PFSK-1 (cell line): ENCODE results near the gene SFT2D1.

ENCODE experiments used
- FOXP2 ChIP-seq: optimal IDR thresholded peaks from 2 replicates; pipeline ENCODE3; 2011; ENCODE audit warnings: borderline replicate concordance, control low read depth, inconsistent platforms; ENCODE audit not compliant: insufficient read depth; ENCODE audit errors: extremely low read length, extremely low read depth
- POLR2AphosphoS5 ChIP-seq: IDR thresholded peaks from 2 replicates; pipeline ENCODE4 v1.6.1; 2012; ENCODE audit warnings: low read depth, mild to moderate bottlenecking, control low read depth, low read length, moderate library complexity
- SIN3A ChIP-seq: IDR thresholded peaks from 2 replicates; pipeline ENCODE4 v1.6.1; 2012; ENCODE audit warnings: mild to moderate bottlenecking, low read length, moderate library complexity, borderline replicate concordance; ENCODE audit not compliant: insufficient read depth
- TAF1 ChIP-seq: IDR thresholded peaks from 2 replicates; pipeline ENCODE4 v1.6.1; 2012; ENCODE audit warnings: low read length, control low read depth, borderline replicate concordance; ENCODE audit not compliant: insufficient read depth
- TF ChIP-seq, protein P1 (sequence below), 2 experiments: IDR thresholded peaks; 2 replicates each; pipeline versions ENCODE4 v1.6.1 to v1.8.0; 2011 to 2012; ENCODE audit warnings: low read depth in 2 of 2, low read length in 2 of 2, control low read depth in 1 of 2, inconsistent platforms in 1 of 2, mild to moderate bottlenecking in 1 of 2, moderate library complexity in 1 of 2; ENCODE audit not compliant: insufficient read depth in 1 of 2

Gene SFT2D1

GRCh38 chr6:166353507-166353906 lies 11.2 kb upstream of the SFT2D1 start:
- TF ChIP-seq TAF1 (no peak), SIN3A (no peak), POLR2AphosphoS5 (no peak), FOXP2 (no peak)
- TF ChIP-seq, protein P1, sequence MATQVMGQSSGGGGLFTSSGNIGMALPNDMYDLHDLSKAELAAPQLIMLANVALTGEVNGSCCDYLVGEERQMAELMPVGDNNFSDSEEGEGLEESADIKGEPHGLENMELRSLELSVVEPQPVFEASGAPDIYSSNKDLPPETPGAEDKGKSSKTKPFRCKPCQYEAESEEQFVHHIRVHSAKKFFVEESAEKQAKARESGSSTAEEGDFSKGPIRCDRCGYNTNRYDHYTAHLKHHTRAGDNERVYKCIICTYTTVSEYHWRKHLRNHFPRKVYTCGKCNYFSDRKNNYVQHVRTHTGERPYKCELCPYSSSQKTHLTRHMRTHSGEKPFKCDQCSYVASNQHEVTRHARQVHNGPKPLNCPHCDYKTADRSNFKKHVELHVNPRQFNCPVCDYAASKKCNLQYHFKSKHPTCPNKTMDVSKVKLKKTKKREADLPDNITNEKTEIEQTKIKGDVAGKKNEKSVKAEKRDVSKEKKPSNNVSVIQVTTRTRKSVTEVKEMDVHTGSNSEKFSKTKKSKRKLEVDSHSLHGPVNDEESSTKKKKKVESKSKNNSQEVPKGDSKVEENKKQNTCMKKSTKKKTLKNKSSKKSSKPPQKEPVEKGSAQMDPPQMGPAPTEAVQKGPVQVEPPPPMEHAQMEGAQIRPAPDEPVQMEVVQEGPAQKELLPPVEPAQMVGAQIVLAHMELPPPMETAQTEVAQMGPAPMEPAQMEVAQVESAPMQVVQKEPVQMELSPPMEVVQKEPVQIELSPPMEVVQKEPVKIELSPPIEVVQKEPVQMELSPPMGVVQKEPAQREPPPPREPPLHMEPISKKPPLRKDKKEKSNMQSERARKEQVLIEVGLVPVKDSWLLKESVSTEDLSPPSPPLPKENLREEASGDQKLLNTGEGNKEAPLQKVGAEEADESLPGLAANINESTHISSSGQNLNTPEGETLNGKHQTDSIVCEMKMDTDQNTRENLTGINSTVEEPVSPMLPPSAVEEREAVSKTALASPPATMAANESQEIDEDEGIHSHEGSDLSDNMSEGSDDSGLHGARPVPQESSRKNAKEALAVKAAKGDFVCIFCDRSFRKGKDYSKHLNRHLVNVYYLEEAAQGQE (IDR thresholded peaks at IDR 0.05; ENCODE audit: insufficient read depth in 1 of 2, low read depth in 2 of 2, low read length in 2 of 2) = no peak

DNA sequence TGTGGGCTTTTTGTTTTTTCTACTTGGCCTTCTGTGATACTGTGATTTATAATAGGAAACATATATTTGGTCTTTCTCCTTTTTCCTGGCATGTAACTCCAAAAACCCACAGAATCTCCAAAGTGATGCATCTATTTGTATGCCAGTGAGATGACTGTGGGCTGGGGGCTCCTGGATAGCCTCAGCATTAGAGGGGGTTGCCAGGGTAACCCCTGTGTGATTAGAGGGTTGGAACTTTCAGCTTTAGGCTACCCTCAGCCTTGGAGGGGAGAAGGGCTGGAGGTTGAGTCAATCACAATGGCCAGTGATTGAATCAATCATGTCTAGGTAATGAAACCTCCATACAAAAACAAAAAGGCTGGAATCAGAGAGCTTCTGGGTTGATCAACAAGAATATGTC lies 10.6 kb upstream of the SFT2D1 start:
- no peak for TF ChIP-seq SIN3A

DNA sequence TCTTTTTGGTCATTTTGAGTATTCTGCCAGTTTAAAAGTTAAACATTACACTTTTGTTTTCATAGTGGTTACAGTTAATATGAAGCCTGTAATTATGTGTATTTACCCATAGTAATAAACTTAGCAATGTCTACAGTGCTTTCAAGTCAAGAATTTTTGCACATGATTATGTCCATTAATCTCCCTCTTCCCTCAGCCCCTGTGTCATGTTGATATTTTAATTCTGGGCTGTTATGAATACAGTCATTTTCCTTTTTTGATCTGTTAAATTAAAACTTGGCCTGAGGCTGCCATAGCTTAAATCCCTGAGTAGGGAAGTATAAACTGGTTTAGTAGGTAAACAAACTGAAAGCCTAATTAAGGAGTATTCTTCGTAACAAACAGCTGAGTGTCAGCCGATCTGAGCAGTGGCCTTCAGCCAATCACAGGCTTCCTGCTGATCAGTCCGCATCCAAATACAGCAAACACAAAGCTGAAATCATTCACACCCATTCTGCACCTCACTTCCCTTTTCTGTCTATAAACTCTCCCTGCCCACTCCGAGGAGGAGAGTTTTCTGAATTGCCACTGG lies 9.5 kb upstream of the SFT2D1 start:
- TF ChIP-seq FOXP2 (no peak), TAF1 (no peak), POLR2AphosphoS5 (no peak), SIN3A (no peak; the same call in 1 of the 2 replicates)
- TF ChIP-seq, protein P1 (IDR thresholded peaks at IDR 0.05; ENCODE audit: insufficient read depth in 1 of 2, low read depth in 2 of 2, low read length in 2 of 2) = no peak

DNA sequence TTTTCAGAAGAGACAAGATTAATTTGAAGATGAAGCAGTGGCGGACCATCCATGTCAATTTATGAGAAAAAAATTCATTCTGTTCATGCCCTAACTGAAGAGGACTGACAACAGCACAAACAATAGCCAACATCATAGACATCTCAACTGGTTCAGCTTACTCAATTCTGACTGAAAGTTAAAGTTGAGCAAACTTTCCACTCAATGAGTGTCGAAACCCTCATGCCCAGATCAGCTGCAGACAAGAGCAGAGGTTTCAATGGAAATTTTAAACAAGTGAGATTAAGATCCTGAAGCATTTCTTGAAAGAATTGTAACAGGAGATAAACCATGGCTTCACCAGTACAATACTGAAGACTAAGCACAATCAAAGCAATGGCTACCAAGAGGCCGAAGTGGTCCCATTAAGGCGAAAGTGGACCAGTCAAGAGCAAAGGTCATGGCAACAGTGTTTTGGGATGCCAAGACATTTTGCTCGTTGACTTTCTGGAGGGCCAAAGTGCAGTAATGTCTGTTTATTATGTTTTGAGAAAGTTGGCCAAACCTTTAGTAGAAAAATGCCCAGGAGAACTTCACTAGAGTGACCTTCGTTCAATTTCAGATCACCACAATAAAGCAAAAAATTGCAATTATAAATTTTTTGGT lies 6.1 kb upstream of the SFT2D1 start:
- no peak for TF ChIP-seq POLR2AphosphoS5
- no peak for TF ChIP-seq SIN3A
- no peak for TF ChIP-seq TAF1
- TF ChIP-seq, protein P1 (IDR thresholded peaks at IDR 0.05; ENCODE audit: insufficient read depth in 1 of 2, low read depth in 2 of 2, low read length in 2 of 2) = no peak
- TF ChIP-seq FOXP2 = no peak

DNA sequence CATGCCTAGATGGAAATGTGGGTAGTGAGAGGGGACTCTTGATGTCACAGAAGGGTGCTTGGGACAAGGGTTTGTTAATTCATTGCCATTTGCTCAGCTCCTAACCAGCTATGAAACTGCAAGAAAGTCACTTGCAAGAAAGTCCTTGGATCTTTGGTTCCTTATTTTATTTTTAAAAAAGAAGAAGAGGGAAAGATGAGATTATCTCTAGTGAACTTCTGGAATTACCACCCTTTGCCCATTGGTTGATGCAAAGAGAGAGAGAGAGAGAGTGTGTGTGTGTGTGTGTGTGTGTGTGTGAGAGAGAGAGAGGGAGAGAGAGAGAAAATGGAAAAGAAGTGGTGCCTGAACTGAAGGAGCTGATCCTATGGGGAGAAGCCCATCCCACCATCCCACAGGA lies 4.6 kb upstream of the SFT2D1 start:
- TF ChIP-seq, protein P1 (IDR thresholded peaks at IDR 0.05; ENCODE audit: insufficient read depth in 1 of 2, low read depth in 2 of 2, low read length in 2 of 2) = no peak
- TF ChIP-seq POLR2AphosphoS5 (no peak), TAF1 (no peak), SIN3A (no peak)
